T-helper 2 cell treated with Interferon-gamma antibody and Interleukin-4, amounts not matched to agents 5 μg/mL and 100 μg/mL, for 36 hours (primary cell): Measurements from ENCODE around the gene TST.

Experiments
- DNase-seq: peaks from one replicate; pipeline ENCODE4 v3.0.0; 2021; ENCODE audit warnings: low spot score
- H3K27ac Mint-ChIP-seq: one replicate; pipeline ENCODE4 v1.8.0; 2021; ENCODE audit warnings: mild to moderate bottlenecking, mixed read lengths
- H3K27me3 Mint-ChIP-seq: one replicate; pipeline ENCODE4 v1.8.0; 2021; ENCODE audit warnings: low read depth, mixed read lengths
- H3K36me3 Mint-ChIP-seq: one replicate; pipeline ENCODE4 v1.8.0; 2021; ENCODE audit warnings: low read depth, mixed read lengths
- H3K4me1 Mint-ChIP-seq: one replicate; pipeline ENCODE4 v1.8.0; 2021; ENCODE audit warnings: low read depth, mixed read lengths
- H3K4me3 Mint-ChIP-seq: one replicate; pipeline ENCODE4 v1.8.0; 2022; ENCODE audit warnings: mild to moderate bottlenecking, moderate library complexity, mixed read lengths
- H3K9me3 Mint-ChIP-seq: one replicate; pipeline ENCODE4 v1.8.0; 2021; ENCODE audit warnings: mixed read lengths

The TST gene

DNA sequence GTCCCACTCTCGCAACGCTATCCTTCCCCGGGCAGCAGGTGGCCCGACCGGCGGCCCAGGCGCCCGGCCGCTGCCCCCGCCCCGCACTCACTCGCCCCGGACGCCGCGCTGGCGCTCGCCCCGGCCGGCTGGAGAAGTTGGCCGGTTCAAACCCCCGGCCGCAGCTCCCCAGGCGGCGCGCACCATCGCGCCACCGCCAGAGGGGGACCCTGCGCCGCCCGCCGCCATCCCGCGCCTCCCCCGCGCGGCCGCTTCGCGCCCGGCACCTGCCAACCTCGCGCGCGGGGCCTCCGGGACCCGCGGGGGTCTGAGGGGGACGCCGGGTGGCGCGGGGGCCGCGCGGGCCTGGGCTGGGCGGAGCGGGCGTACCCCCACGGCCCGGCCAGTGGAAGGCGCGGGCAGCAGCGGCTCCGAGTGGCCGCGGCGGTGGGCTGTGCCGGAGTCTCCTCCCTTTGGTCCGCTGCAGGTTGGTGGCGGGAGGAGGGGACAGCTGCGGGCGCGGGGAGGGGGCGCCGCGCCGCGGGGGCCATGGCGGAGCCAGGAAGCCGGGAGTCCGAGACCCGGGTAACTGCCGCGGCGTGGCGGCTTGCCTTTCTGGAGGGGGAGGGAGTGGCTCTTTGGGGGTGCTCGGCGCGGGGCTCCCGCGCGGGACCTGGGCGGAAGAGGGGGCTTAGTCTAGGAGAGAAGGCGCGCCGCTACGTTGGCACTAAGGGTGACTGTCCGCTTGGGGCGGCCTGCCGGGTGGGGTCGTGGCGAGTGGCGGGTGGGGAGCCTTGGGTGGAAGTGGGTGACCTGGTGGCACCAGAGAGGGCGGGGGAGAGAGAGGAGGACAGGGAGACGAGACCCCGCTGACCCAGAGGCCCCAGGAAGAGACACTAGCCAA is at the start of gene TST, which contains the start of gene MPST:
TST (minus strand) TSS at position 139 of the 883 bp plus-strand sequence. CDS start 715 bp downstream, outside the sequence.
MPST (plus strand) TSS at position 434 of the 883 bp plus-strand sequence; CDS start at position 529, 95 bp downstream.
- Mint-ChIP-seq H3K27ac (peak within 1 kb of the TSS; percentile 82), H3K36me3 (no peaks in the 10 kb centered on the region), H3K9me3 (no peaks in the 10 kb centered on the region), H3K4me1 (peaks cover 14% of the 10 kb centered on the region), H3K4me3 (peak within 1 kb of the TSS; percentile 91), H3K27me3 (peaks cover 2% of the 10 kb centered on the region)
- peak; percentile 61 for DNase-seq

DNA sequence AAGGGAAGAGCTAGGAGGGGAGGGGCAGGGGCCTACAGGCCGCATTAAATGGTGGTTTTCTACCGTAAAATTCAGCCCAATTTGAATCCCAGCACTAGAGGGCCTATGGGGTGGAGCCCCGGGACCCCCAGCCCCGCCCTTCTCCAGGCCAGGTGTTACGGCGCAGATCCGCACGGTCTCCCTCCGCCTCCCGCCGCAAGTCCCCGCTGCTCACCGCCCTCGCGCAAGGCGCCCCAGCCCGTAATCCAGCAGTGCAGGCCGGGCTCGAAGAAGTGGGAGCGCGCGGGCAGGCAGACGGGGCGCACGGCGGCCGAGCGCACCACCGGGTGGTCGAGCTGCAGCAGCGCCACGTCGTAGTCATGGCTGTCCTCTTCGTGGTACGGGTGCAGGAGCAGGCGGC is 49.6 kb upstream of the TST start:
- Mint-ChIP-seq H3K27me3 (peaks cover 2% of the 10 kb centered on the region), H3K36me3 (no peaks in the 10 kb centered on the region), H3K9me3 (no peaks in the 10 kb centered on the region), H3K4me3 (no peak overlapping the region), H3K4me1 (no peaks in the 10 kb centered on the region), H3K27ac (no peak overlapping the region)
- no peak for DNase-seq

DNA sequence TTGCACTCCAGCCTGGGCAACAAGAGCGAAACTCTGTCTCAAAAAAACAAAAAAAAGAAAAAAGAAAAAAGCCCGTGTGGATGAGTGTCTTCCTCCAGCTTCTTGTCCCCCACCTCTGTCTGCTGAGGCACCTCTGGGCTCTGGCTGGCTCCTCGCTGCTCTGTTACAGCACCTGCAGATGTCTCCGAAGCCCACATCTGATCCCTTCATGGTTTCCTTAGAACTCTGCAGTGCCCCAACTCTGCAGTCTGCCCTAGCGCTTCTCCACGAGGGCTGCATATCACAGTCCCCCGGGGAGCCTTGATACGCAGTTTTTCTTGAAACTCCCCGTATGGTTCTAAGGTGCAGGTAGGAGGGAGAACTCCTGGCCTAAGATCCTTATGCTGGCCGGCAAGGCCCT is 48.2 kb upstream of the TST start:
- H3K4me1 Mint-ChIP-seq = no peaks in the 10 kb centered on the region
- H3K36me3 Mint-ChIP-seq = no peaks in the 10 kb centered on the region
- H3K4me3 Mint-ChIP-seq = no peak overlapping the region
- no peak overlapping the region for H3K27ac Mint-ChIP-seq
- no peaks in the 10 kb centered on the region for H3K9me3 Mint-ChIP-seq
- DNase-seq = no peak
- H3K27me3 Mint-ChIP-seq = peaks cover 2% of the 10 kb centered on the region

DNA sequence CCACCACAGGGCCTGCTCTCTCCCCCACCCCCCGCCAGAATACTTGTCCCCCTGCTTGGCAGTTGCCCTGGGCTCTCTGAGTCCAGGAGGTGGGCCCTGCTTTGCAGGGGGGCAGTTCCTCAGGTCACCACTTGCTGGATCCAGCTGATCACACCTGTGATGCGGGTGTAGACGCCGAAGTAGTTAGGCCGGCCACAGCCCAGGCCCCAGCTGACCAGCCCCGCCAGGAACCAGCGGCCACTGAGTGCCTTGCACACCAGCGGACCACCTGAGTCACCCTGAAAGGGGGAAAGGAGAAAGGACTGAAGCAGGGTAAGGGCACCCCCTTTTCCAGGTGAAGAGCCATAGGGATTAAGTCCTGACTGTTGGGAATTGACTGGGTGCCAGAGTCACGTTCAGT is 46.7 kb upstream of the TST start:
- H3K9me3 Mint-ChIP-seq = no peaks in the 10 kb centered on the region
- no peak for DNase-seq
- peaks cover 2% of the 10 kb centered on the region for H3K27me3 Mint-ChIP-seq
- H3K27ac Mint-ChIP-seq = no peak overlapping the region
- no peaks in the 10 kb centered on the region for H3K4me1 Mint-ChIP-seq
- no peaks in the 10 kb centered on the region for H3K36me3 Mint-ChIP-seq
- no peak overlapping the region for H3K4me3 Mint-ChIP-seq

DNA sequence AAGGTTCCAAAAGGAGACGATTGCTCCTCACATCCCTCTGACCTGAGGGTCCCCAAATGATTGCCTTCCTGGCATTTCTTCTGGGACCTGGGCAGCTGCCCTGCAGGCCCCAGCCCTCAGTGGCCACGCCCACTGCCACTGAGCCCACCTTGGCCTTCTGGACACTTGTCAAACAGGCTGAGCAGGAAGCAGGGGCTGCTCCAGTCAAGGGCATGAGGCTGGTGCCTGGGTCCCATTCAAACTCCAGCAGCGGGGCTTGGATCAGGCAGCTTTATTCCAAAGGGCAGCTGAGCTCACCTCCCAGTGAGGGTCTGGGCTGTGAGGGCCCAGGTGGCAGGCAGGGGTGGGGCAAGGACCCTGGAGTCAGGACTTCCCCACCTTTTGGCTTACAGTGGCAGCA is 45.9 kb upstream of the TST start:
- Mint-ChIP-seq H3K27ac (no peak overlapping the region), H3K4me1 (peaks cover under 1% of the 10 kb centered on the region), H3K4me3 (no peak overlapping the region), H3K36me3 (no peaks in the 10 kb centered on the region), H3K9me3 (no peaks in the 10 kb centered on the region), H3K27me3 (peaks cover 2% of the 10 kb centered on the region)
- no peak for DNase-seq

DNA sequence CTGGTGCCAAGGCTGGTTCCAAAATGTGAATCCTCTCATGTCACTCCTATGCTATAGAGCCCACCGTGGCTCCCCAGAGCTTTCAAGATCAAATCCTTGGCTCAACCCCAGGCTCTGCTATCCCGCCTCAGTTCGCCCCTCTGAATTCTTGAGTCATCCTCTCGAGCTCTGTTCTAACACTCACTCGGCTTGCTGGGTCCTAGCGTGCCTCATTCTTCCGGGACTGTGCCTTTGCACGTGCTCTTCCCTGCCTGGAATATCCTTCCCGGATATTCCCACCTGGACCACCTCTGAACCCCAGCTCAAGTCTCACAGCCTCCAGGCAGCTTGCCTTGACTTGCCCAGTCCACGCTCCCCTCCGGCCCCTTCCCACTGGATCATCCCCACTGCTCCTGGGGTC is 45.3 kb upstream of the TST start:
- H3K27me3 Mint-ChIP-seq = no peaks in the 10 kb centered on the region
- peaks cover 5% of the 10 kb centered on the region for H3K4me1 Mint-ChIP-seq
- H3K9me3 Mint-ChIP-seq = no peaks in the 10 kb centered on the region
- no peak for DNase-seq
- no peak overlapping the region for H3K27ac Mint-ChIP-seq
- no peak overlapping the region for H3K4me3 Mint-ChIP-seq
- H3K36me3 Mint-ChIP-seq = no peaks in the 10 kb centered on the region

DNA sequence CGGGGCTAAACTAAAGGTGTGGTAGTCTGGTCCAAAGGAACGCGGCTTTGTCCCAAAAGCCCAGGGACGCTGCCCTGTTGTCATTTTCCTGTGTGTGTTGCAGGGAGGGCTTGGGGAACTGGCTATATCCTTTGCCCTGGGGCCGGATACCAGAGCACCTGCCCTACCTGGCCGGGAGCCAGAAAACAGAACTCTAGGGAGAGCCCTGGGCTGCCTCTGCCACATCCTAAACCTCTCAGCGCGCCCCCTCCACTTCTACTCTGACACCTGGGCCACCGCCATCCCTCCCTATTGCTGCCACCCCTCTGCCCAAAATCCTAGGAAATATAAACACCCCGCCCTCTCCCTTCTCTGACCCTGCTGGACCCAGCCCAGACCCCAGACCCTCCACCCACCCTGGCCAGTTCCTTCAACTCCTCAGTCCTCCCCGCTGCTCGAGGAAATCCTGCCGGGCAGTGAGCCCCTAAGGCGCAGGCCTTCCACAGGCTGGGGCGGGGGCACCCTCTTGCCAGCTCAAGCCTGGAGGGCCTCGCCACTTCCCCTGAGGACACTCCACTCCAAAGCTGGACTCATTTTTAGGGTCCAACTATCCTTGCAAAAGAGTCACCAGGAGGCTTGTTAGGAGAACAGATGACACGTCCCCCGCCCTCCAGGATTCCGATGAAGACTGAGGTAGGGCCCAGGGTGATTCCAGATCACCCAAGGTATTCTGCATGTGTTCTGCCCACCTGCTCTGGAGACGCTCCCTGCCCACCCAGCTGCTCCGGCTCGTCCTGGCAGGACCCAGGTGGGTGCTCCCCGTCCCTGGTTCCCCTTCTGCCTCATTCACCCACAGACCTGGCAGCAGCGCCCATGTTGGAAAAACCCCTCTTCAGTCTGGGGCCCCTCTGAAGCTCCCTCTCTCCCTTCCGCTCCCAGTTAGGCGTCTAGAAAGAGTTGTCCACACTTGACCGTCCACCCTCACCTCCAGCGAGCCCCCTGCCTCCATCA is 44.5 kb upstream of the TST start:
- Mint-ChIP-seq H3K4me1 (peaks cover 5% of the 10 kb centered on the region), H3K27ac (no peak overlapping the region), H3K27me3 (no peaks in the 10 kb centered on the region), H3K36me3 (no peaks in the 10 kb centered on the region), H3K9me3 (no peaks in the 10 kb centered on the region), H3K4me3 (no peak overlapping the region)
- no peak for DNase-seq

DNA sequence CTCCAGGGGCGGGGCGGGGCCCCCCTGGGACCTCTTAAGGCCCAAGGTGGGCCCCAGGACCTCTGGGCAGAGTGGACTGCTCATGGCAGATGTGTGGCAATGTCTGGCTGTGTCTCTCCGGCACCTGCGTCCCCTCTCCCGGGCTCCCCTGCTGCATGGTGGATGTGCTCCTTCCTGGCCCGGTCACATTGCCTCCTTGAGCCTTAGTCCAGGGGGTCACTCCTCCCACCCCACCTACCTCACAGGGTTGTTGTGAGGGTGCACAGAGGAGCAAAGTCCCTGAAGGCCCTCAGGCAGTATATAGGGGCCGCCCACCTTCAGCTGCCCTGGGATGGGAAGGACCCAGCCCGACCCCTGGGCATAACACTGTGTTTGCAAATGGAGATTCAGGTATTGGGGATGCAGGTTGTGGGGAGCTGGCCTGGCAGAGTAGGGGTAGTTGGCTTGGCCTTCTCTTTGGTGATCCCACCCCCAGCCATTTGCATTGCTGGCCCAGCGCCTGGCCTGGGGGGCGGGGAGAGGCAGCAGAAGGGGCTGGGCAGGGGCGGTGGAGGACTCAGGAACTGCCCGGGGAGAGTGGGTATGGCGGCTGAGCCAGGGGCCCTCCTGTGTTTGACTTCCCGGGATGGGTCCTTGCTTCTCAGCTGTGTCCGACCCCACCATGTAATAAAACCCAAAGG is 43.6 kb upstream of the TST start:
- no peak overlapping the region for H3K4me3 Mint-ChIP-seq
- DNase-seq = no peak
- H3K27ac Mint-ChIP-seq = no peak overlapping the region
- H3K9me3 Mint-ChIP-seq = no peaks in the 10 kb centered on the region
- no peaks in the 10 kb centered on the region for H3K36me3 Mint-ChIP-seq
- H3K4me1 Mint-ChIP-seq = peaks cover 5% of the 10 kb centered on the region
- H3K27me3 Mint-ChIP-seq = no peaks in the 10 kb centered on the region

DNA sequence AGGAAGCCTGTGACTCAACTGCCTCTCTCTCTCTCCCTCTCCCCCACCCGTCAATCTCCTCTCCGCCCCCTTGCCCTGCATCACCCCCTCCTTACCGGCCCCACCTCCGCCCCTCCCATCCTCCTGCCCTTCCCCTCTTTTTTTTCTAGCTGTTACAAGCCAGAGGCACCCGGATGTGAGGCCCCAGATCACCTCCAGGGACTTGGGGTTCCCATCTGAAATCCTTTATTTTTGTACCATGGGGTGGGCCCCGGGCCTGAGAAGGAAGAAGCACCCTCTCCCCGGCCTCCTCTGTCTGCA is 43.1 kb upstream of the TST start:
- peaks cover 5% of the 10 kb centered on the region for H3K4me1 Mint-ChIP-seq
- peaks cover 2% of the 10 kb centered on the region for H3K36me3 Mint-ChIP-seq
- H3K9me3 Mint-ChIP-seq = no peaks in the 10 kb centered on the region
- H3K4me3 Mint-ChIP-seq = no peak overlapping the region
- no peak overlapping the region for H3K27ac Mint-ChIP-seq
- DNase-seq = no peak
- no peaks in the 10 kb centered on the region for H3K27me3 Mint-ChIP-seq

DNA sequence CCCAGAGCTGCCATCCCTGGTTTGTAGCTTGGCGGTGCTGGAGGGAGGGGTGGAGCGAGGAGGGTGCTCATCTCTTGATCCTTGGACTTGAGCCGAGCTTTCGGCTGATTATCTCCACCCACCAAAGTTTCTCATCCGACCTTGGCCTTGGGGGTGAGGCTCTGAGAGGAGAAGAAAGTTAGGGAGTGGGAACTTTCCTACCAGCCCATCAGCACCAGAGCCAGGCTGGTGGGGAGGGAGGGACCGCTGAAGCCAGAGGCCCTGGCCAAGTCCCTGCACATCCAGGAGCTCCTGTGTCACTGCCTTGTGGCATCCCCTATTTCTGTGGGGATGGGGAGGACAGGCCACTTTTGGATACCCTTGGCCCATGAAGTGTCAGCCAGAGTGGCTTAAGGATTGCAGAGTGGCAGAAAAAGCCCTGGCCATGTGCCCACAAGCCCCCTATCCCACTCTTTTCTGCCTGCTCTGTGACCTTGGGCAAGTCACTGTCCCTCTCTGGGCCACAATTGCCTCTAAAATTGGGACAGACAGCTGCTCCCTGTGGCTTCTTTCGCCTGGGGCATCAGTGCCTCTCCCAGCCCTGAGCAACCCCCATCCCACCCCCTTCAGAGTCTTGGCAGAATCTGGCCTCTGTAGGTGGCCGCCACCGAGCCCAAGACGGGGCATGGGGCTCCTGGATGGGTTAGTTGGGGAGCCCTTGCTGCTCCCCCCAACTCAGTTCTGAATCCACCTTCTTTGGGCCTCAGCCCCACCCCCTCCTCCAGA is 42.5 kb upstream of the TST start:
- Mint-ChIP-seq H3K36me3 (peaks cover 3% of the 10 kb centered on the region), H3K4me3 (no peak overlapping the region), H3K27ac (no peak overlapping the region), H3K27me3 (no peaks in the 10 kb centered on the region), H3K4me1 (peaks cover 7% of the 10 kb centered on the region), H3K9me3 (no peaks in the 10 kb centered on the region)
- DNase-seq = no peak

DNA sequence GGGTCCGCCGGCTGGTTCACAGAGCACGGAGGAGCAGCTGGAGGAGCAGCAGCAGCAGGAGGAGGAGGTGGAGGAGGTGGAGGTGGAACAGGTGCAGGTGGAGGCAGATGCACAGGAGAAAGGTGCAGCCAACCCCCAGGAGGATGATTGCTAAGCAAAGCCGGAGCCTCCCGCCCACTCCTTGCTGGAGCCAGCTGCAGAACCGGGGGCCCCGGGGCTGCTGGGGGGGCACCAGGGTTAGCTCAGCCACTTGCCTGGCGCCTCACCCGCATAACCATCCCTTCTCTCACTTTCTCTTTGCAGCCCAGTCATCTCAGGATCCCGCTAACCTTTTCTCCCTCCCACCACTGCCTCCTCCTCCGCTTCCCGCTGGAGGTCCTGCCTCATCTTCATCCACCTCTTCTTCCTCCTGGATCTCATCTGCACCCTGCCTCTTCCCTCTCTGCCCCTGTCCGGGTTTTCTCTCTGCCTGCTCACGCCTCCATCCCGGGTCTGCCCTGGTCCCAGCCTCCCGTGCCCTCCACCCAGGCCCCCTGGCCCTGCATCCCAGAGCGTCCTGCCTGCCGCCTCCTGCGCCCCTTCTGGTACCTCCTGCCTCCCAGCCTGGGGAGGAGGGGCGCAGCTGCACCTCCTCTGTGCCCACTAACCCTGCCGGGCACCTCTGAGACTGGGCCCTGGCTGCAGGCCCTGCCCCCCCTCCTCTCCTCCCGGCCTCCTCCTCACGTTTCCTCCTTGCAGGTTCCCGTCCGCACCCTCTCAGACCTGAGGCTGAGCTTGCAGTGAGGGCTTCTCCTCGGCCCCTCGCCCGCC is 41.8 kb upstream of the TST start:
- H3K36me3 Mint-ChIP-seq = peaks cover 3% of the 10 kb centered on the region
- peak; percentile 75 for DNase-seq
- H3K27ac Mint-ChIP-seq = peak overlapping the region; percentile 69
- peaks cover 7% of the 10 kb centered on the region for H3K4me1 Mint-ChIP-seq
- H3K27me3 Mint-ChIP-seq = no peaks in the 10 kb centered on the region
- H3K9me3 Mint-ChIP-seq = no peaks in the 10 kb centered on the region
- H3K4me3 Mint-ChIP-seq = peak overlapping the region; percentile 32

DNA sequence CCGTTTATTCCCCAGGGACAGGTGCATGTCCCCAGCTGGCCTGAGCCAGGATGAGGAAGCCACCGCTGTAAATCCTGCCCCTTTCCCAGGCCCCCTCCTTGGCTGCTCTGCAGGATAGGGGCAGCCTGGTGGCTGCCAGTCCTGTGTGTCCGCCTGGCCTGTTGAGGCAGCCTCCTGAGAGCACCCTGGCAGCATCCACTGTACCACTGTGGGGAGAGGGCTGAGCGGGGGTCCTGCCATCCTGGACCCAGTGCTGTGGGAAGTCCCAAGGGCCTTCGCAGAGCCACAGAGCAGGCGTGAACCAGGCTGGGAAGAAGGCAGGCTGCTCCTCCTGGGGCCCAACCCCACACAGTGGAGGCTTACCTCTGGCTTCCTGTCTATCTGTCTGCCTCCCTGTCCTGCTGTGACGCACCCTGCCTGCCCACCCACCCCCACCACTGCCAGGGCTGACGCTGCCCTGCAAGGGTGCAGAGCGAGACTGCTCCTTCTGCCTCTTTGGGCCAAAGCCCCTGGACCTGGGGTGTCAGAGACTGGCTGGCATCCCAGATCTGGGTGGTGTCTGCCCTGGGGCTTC is 40.7 kb upstream of the TST start:
- DNase-seq = no peak
- Mint-ChIP-seq H3K4me3 (no peak overlapping the region), H3K27ac (no peak overlapping the region), H3K27me3 (no peaks in the 10 kb centered on the region), H3K36me3 (peaks cover 3% of the 10 kb centered on the region), H3K9me3 (no peaks in the 10 kb centered on the region), H3K4me1 (peaks cover 7% of the 10 kb centered on the region)
